ENCODE measurements around the gene TNFRSF12A. TPM values are rescaled to one million over a fixed set of nuclear protein-coding genes. Genes with fewer than 3 reads are reported as not detected.
A peak's percentile ranks its signal among the peaks of the same experiment; 100 is the strongest.

The TNFRSF12A gene
- total RNA-seq, 4 donors from 2014 or later, result 12.6 to 76.2 (median 24.0) TPM

DNA sequence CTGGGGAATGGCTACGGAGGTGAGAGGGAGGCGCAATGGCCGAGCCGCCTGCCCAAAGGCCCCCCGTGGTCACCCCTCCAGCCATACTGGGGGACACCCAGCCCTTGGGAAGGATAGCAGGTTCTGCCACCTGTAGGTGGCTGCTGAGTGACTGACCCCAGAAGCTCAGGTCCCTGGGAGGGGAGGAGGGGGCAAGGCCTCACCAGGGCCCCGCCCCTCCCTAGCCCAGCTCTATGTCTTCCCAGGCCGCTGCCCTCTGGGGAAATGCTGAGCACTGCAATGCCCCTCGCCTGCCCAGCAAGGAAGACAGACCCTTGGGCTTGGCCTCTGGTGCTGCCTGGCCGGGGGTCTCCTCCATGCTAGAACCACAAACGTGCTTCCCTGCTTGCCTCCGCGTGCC, 18.9 kb upstream of the TNFRSF12A start:
- H3K36me3 ChIP-seq, result no peaks in the 10 kb centered on the region
- TF ChIP-seq CTCF (IDR thresholded peaks at IDR 0.05), result no peak
- no peak for TF ChIP-seq POLR2A (IDR thresholded peaks at IDR 0.05)
- no peak overlapping the region for H3K4me3 ChIP-seq
- intact Hi-C loops (cut with DNase I; ENCODE audit: low total_unique reads), result no loop called here
- no peaks in the 10 kb centered on the region for H3K4me1 ChIP-seq
- H3K27ac ChIP-seq, result no peak overlapping the region
- no peaks in the 10 kb centered on the region for H3K9me3 ChIP-seq
- peaks cover 0 to 10% of the 10 kb centered on the region in 2 donors for H3K27me3 ChIP-seq
- DNase-seq, result no peak

DNA sequence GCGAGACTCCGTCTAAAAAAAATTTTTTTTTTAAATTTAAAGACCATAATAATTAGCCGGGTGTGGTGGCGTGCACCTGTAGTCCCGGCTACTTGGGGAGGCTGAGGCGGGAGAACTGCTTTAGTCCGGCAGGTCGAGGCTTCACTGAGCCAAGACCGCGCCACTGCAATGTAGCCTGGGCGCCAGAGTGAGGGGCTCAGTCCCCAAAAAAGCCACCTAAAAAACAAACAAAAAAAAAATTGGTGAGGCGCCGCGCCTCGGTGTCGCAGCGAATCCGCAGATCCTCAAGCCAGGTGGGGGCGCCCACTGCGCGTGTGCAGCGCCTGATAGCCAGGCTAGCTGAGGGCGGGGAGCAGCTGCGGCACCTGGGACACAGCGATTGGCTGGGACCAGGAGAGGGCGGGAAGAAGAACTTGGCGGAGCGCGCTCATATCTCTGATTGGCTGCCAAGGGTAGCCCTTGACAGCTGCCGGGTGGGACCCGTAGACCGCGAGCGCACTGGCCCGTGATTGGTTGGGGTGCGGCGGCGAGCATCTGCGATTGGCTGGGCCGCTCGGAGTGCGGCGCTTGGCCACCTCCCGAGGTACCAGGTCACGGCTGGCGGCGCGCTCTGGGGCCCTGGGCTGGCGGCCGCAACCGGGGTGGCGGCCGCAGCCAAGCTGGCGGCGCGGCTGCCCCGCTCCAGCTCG, 16.4 kb upstream of the TNFRSF12A start:
- intact Hi-C loops (cut with DNase I; ENCODE audit: low total_unique reads), result no loop called here
- no peaks in the 10 kb centered on the region for H3K4me1 ChIP-seq
- no peak overlapping the region for H3K27ac ChIP-seq
- peak; percentile 88 for DNase-seq
- no peak overlapping the region for H3K4me3 ChIP-seq
- peaks cover 0 to 15% of the 10 kb centered on the region in 2 donors for H3K27me3 ChIP-seq
- no peak for TF ChIP-seq POLR2A (IDR thresholded peaks at IDR 0.05)
- TF ChIP-seq CTCF (IDR thresholded peaks at IDR 0.05), result peak; percentile 50 to 78 (median 56)
- no peaks in the 10 kb centered on the region for H3K9me3 ChIP-seq
- H3K36me3 ChIP-seq, result no peaks in the 10 kb centered on the region

GRCh38 chr16:3004319-3004718, 15.8 kb upstream of the TNFRSF12A start:
- H3K36me3 ChIP-seq, result no peaks in the 10 kb centered on the region
- TF ChIP-seq POLR2A (IDR thresholded peaks at IDR 0.05) (no peak), CTCF (IDR thresholded peaks at IDR 0.05) (no peak)
- no peaks in the 10 kb centered on the region for H3K4me1 ChIP-seq
- intact Hi-C loops (cut with DNase I; ENCODE audit: low total_unique reads), result no loop called here
- H3K9me3 ChIP-seq, result no peaks in the 10 kb centered on the region
- DNase-seq, result no peak
- no peak overlapping the region for H3K4me3 ChIP-seq
- H3K27ac ChIP-seq, result no peak overlapping the region
- peaks cover 0 to 15% of the 10 kb centered on the region in 2 donors for H3K27me3 ChIP-seq

GRCh38 chr16:3004781-3005284, 15.3 kb upstream of the TNFRSF12A start:
- Histone ChIP-seq H3K4me1 (no peaks in the 10 kb centered on the region), H3K27ac (no peak overlapping the region), H3K9me3 (no peaks in the 10 kb centered on the region), H3K4me3 (no peak overlapping the region), H3K27me3 (peaks cover 0 to 15% of the 10 kb centered on the region in 2 donors), H3K36me3 (no peaks in the 10 kb centered on the region)
- intact Hi-C loops (cut with DNase I; ENCODE audit: low total_unique reads), result no loop called here
- no peak for DNase-seq
- no peak for TF ChIP-seq CTCF (IDR thresholded peaks at IDR 0.05)
- no peak for TF ChIP-seq POLR2A (IDR thresholded peaks at IDR 0.05)

- no peaks in the 10 kb centered on the region for H3K36me3 ChIP-seq
- H3K27me3 ChIP-seq, result peaks cover 3 to 12% of the 10 kb centered on the region in 2 donors
- H3K9me3 ChIP-seq, result no peaks in the 10 kb centered on the region
- H3K4me1 ChIP-seq, result no peaks in the 10 kb centered on the region
- TF ChIP-seq POLR2A (IDR thresholded peaks at IDR 0.05) (no peak), CTCF (IDR thresholded peaks at IDR 0.05) (no peak)
- no peak for DNase-seq
- no peak overlapping the region for H3K4me3 ChIP-seq
- intact Hi-C loops (cut with DNase I; ENCODE audit: low total_unique reads), result no loop called here
- H3K27ac ChIP-seq, result no peak overlapping the region
These were observed 12.9 kb upstream of the TNFRSF12A start for GRCh38 chr16:3007059-3007956.
